H1 (cell line): ENCODE data around the gene OLIG2. TPM values are rescaled to one million over a fixed set of nuclear protein-coding genes. Genes with fewer than 3 reads are reported as not detected.

Source experiments
- ASH2L ChIP-seq: fragments of 200-600, 300-600 bp; sonication (generic); IDR thresholded peaks from one replicate; pipeline ENCODE4 v1.7.1; 2017; ENCODE audit warnings: low read length
- CHD1 ChIP-seq: IDR thresholded peaks from 2 replicates; pipeline ENCODE4 v1.6.1; 2012; ENCODE audit warnings: low read depth, low read length, improper control_type of control experiment
- KDM5A ChIP-seq: fragments of 200-600 bp; IDR thresholded peaks from 2 replicates; pipeline ENCODE4 v1.7.1; 2012; ENCODE audit warnings: mild to moderate bottlenecking, low read length, inconsistent platforms, mixed read lengths
- TAF1 ChIP-seq: IDR thresholded peaks from 2 replicates; pipeline ENCODE4 v1.6.1; 2011; ENCODE audit warnings: mild to moderate bottlenecking, low read depth, low read length
- TCF12 ChIP-seq: IDR thresholded peaks from 2 replicates; pipeline ENCODE4 v1.6.1; 2011; ENCODE audit warnings: low read depth, mild to moderate bottlenecking, low read length
- polyA plus RNA-seq, 7 experiments: library from polyadenylated mRNA; depleted of rRNA in 3 of 7; stranded (reverse) in 5 of 7; unstranded in 2 of 7; fragments of >200 nt in 5 of 7; fragments of 200-250 nt in 2 of 7; gene quantifications; 1 replicate in 5 of 7; 2 replicates in 1 of 7; 4 replicates in 1 of 7; pipeline versions ENCODE4 v1.2.1 to v1.2.3, GENCODE V29; 2011 to 2013; ENCODE audit warnings: missing spikeins in 2 of 7, mixed read lengths in 2 of 7
- total RNA-seq: library from RNA; stranded (reverse); fragmentation: NEBNext Ultra II Directional; extraction: Animal tissue kit (Norgen Biotek cat#: 25700); gene quantifications from 2 replicates; pipeline ENCODE4 v1.2.1, GENCODE V29; 2021
- TF ChIP-seq, protein P1 (sequence below): fragments of 300-600 bp; sonication (generic); IDR thresholded peaks from 2 replicates; pipeline ENCODE4 v1.7.1; 2012; ENCODE audit warnings: low read length, moderate library complexity, mild to moderate bottlenecking, inconsistent platforms; ENCODE audit not compliant: insufficient replicate concordance
- TF ChIP-seq, protein P2 (sequence below), 3 experiments: IDR thresholded peaks; 1 replicate in 2 of 3; 2 replicates in 1 of 3; pipeline versions ENCODE4 v1.5.1 to v1.6.1; 2011; ENCODE audit warnings: low read length in 3 of 3, mild to moderate bottlenecking in 3 of 3, inconsistent platforms in 2 of 3, low read depth in 1 of 3, moderate library complexity in 1 of 3; ENCODE audit not compliant: insufficient read depth in 1 of 3; ENCODE audit errors: control extremely low read depth in 1 of 3

OLIG2 gene
- total and polyA plus RNA-seq, 2 of the 8 experiments (the other 6 are each of a cell fraction or from before 2014, with no cell fraction given): 0.79 TPM; not detected in 1

DNA sequence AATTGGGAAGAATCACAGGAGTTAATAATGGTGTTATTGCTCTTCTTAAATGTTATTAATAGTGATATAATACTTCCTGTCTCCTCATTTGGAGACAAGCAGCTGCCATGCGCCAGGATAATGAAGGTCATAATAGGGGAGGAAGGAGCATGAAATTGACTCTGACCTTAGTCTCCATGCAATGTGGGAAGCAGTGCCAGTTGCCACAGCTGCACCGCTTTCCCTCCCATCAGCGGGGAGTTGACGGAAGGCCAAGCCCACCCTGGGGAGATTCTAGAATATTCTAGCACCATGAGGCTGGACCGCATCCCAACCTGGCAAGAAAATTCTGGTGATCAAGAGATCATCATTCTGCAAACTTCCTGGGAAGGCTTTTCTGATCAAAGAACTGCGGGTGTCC lies 33.2 kb downstream of the OLIG2 start (continued):
- TF ChIP-seq, protein P1, sequence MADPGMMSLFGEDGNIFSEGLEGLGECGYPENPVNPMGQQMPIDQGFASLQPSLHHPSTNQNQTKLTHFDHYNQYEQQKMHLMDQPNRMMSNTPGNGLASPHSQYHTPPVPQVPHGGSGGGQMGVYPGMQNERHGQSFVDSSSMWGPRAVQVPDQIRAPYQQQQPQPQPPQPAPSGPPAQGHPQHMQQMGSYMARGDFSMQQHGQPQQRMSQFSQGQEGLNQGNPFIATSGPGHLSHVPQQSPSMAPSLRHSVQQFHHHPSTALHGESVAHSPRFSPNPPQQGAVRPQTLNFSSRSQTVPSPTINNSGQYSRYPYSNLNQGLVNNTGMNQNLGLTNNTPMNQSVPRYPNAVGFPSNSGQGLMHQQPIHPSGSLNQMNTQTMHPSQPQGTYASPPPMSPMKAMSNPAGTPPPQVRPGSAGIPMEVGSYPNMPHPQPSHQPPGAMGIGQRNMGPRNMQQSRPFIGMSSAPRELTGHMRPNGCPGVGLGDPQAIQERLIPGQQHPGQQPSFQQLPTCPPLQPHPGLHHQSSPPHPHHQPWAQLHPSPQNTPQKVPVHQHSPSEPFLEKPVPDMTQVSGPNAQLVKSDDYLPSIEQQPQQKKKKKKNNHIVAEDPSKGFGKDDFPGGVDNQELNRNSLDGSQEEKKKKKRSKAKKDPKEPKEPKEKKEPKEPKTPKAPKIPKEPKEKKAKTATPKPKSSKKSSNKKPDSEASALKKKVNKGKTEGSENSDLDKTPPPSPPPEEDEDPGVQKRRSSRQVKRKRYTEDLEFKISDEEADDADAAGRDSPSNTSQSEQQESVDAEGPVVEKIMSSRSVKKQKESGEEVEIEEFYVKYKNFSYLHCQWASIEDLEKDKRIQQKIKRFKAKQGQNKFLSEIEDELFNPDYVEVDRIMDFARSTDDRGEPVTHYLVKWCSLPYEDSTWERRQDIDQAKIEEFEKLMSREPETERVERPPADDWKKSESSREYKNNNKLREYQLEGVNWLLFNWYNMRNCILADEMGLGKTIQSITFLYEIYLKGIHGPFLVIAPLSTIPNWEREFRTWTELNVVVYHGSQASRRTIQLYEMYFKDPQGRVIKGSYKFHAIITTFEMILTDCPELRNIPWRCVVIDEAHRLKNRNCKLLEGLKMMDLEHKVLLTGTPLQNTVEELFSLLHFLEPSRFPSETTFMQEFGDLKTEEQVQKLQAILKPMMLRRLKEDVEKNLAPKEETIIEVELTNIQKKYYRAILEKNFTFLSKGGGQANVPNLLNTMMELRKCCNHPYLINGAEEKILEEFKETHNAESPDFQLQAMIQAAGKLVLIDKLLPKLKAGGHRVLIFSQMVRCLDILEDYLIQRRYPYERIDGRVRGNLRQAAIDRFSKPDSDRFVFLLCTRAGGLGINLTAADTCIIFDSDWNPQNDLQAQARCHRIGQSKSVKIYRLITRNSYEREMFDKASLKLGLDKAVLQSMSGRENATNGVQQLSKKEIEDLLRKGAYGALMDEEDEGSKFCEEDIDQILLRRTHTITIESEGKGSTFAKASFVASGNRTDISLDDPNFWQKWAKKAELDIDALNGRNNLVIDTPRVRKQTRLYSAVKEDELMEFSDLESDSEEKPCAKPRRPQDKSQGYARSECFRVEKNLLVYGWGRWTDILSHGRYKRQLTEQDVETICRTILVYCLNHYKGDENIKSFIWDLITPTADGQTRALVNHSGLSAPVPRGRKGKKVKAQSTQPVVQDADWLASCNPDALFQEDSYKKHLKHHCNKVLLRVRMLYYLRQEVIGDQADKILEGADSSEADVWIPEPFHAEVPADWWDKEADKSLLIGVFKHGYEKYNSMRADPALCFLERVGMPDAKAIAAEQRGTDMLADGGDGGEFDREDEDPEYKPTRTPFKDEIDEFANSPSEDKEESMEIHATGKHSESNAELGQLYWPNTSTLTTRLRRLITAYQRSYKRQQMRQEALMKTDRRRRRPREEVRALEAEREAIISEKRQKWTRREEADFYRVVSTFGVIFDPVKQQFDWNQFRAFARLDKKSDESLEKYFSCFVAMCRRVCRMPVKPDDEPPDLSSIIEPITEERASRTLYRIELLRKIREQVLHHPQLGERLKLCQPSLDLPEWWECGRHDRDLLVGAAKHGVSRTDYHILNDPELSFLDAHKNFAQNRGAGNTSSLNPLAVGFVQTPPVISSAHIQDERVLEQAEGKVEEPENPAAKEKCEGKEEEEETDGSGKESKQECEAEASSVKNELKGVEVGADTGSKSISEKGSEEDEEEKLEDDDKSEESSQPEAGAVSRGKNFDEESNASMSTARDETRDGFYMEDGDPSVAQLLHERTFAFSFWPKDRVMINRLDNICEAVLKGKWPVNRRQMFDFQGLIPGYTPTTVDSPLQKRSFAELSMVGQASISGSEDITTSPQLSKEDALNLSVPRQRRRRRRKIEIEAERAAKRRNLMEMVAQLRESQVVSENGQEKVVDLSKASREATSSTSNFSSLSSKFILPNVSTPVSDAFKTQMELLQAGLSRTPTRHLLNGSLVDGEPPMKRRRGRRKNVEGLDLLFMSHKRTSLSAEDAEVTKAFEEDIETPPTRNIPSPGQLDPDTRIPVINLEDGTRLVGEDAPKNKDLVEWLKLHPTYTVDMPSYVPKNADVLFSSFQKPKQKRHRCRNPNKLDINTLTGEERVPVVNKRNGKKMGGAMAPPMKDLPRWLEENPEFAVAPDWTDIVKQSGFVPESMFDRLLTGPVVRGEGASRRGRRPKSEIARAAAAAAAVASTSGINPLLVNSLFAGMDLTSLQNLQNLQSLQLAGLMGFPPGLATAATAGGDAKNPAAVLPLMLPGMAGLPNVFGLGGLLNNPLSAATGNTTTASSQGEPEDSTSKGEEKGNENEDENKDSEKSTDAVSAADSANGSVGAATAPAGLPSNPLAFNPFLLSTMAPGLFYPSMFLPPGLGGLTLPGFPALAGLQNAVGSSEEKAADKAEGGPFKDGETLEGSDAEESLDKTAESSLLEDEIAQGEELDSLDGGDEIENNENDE: no peak
- no peak for TF ChIP-seq TAF1
- no peak for TF ChIP-seq TCF12
- TF ChIP-seq, protein P2, sequence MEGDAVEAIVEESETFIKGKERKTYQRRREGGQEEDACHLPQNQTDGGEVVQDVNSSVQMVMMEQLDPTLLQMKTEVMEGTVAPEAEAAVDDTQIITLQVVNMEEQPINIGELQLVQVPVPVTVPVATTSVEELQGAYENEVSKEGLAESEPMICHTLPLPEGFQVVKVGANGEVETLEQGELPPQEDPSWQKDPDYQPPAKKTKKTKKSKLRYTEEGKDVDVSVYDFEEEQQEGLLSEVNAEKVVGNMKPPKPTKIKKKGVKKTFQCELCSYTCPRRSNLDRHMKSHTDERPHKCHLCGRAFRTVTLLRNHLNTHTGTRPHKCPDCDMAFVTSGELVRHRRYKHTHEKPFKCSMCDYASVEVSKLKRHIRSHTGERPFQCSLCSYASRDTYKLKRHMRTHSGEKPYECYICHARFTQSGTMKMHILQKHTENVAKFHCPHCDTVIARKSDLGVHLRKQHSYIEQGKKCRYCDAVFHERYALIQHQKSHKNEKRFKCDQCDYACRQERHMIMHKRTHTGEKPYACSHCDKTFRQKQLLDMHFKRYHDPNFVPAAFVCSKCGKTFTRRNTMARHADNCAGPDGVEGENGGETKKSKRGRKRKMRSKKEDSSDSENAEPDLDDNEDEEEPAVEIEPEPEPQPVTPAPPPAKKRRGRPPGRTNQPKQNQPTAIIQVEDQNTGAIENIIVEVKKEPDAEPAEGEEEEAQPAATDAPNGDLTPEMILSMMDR (IDR thresholded peaks at IDR 0.05; ENCODE audit: control extremely low read depth in 1 of 3, insufficient read depth in 1 of 3, low read depth in 1 of 3, low read length in 3 of 3): no peak
- TF ChIP-seq ASH2L: no peak
- no peak for TF ChIP-seq CHD1
- no peak for TF ChIP-seq KDM5A
